ENCODE data around the gene CEP57L1.

Gene CEP57L1

DNA sequence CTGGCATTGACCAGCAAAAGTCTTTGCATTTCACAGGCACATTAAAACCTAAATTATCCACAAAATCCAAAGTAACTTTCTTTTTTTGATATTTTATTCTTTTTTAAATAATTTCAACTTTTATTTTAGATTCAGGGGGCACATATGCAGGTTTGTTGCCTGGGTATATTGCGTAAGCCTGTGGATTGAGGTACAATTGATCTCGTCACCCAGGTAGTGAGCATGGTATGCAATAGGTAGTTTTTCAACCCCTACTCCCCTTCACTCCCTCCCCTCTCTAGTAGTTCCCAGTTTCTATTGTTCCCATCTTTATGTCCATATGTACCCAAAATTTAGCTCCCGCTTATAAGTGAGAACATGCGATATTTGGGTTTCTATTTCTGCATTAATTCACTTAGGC, 97.6 kb downstream of the CEP57L1 start:
- Histone ChIP-seq H3K9me3 (ENCODE audit: control insufficient read depth, insufficient read depth, low read length) (peaks cover 11% of the 10 kb centered on the region; the same call in 1 of the 2 replicates), H3K9ac (ENCODE audit: low read depth, low read length) (no peak overlapping the region), H3K27ac (ENCODE audit: low read depth, low read length) (no peak overlapping the region), H3K4me3 (ENCODE audit: low read depth, low read length) (no peak overlapping the region), H3K27me3 (ENCODE audit: control insufficient read depth, insufficient read depth, low read length) (no peaks in the 10 kb centered on the region), H3K4me1 (ENCODE audit: control insufficient read depth, insufficient read depth, low read length) (no peaks in the 10 kb centered on the region), H3K36me3 (ENCODE audit: control insufficient read depth, insufficient read depth, low read length) (no peaks in the 10 kb centered on the region)

DNA sequence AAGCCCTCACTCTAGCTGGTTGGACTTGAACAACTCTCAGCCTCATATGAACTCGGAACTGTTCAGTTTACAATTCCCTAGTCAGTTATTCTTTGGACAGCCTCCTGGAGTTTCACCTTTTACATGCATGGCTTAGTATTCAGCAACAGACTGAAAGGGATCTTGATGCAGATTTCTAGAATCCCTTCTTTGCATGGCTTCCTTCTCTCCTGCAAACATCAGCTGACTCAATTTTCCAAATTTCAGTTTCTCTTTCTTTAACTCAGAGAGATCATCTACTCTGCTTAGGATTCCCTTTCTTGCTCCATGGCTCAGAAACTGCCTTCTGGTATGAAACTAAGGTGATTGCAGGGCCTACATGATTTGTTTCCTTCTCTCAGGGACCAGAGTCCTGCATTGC, 99.6 kb downstream of the CEP57L1 start:
- Histone ChIP-seq H3K27me3 (ENCODE audit: control insufficient read depth, insufficient read depth, low read length) (no peaks in the 10 kb centered on the region), H3K9ac (ENCODE audit: low read depth, low read length) (no peak overlapping the region), H3K4me1 (ENCODE audit: control insufficient read depth, insufficient read depth, low read length) (no peaks in the 10 kb centered on the region), H3K9me3 (ENCODE audit: control insufficient read depth, insufficient read depth, low read length) (peaks cover 11% of the 10 kb centered on the region; the same call in 1 of the 2 replicates), H3K36me3 (ENCODE audit: control insufficient read depth, insufficient read depth, low read length) (no peaks in the 10 kb centered on the region), H3K27ac (ENCODE audit: low read depth, low read length) (no peak overlapping the region), H3K4me3 (ENCODE audit: low read depth, low read length) (no peak overlapping the region)

DNA sequence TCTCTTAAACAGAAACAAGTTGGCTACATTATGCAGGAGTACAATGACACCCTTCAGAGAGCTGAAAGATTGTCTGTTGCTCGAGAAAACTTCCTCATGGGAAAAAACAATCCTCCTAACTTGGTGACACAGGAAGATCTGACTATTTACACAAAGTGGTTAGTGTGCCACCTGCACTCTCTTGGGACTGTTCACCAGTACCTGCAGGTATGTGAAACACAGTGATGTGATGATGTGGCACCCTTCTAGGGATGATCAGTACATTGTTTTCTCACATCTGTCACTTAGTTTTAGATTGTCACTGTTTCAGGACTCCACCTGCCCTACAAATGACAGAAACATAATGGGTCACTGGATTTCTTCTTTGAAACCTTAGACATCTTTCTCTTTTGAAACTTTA, 101.8 kb downstream of the CEP57L1 start:
- H3K9me3 ChIP-seq (ENCODE audit: control insufficient read depth, insufficient read depth, low read length) = peaks cover 4% of the 10 kb centered on the region; the same call in 1 of the 2 replicates
- H3K4me3 ChIP-seq (ENCODE audit: low read depth, low read length) = no peak overlapping the region
- no peaks in the 10 kb centered on the region for H3K36me3 ChIP-seq (ENCODE audit: control insufficient read depth, insufficient read depth, low read length)
- no peaks in the 10 kb centered on the region for H3K4me1 ChIP-seq (ENCODE audit: control insufficient read depth, insufficient read depth, low read length)
- no peaks in the 10 kb centered on the region for H3K27me3 ChIP-seq (ENCODE audit: control insufficient read depth, insufficient read depth, low read length)
- H3K9ac ChIP-seq (ENCODE audit: low read depth, low read length) = no peak overlapping the region
- H3K27ac ChIP-seq (ENCODE audit: low read depth, low read length) = no peak overlapping the region

DNA sequence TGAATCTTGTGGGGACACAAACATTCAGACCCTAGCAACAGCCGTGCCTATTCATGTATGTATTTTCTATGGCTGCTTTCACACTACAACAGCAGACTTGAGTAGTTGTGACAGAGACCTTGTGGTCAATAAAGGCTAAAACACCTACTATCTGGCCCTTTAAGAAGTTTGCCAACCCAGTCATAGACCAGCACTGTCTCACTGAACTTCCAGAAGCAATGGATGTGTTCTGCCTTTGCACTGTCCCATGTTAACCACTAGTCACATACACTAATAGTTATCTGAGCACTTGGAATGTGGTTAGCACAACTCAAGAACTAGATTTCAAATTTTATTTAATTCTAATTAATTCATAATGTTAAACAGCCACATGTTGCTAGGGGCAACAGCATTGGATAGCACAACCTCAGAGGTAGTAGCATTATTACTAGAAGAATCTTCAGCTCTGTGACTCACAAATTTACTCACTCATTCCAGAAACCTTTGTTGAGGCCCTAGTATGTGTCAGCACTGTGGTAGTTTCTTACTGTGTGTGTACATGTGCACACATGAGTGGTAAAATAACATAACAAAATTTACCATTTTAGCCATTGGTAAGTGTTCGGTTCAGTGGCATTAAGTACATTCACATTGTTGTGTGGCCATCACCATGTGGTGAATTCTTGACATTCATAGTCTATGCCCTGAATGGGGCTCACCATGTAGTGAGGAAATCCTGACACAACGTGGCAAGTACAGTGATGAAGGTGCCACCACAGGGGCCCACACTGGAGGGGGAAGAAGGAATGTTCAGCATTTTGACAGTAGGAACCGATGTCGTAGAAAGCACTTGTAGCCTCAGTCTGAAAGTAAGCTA, 107.3 kb downstream of the CEP57L1 start:
- H3K9me3 ChIP-seq (ENCODE audit: control insufficient read depth, insufficient read depth, low read length) = no peaks in the 10 kb centered on the region
- H3K4me3 ChIP-seq (ENCODE audit: low read depth, low read length) = no peak overlapping the region
- H3K27ac ChIP-seq (ENCODE audit: low read depth, low read length) = no peak overlapping the region
- H3K27me3 ChIP-seq (ENCODE audit: control insufficient read depth, insufficient read depth, low read length) = no peaks in the 10 kb centered on the region
- no peak overlapping the region for H3K9ac ChIP-seq (ENCODE audit: low read depth, low read length)
- no peaks in the 10 kb centered on the region for H3K4me1 ChIP-seq (ENCODE audit: control insufficient read depth, insufficient read depth, low read length)
- no peaks in the 10 kb centered on the region for H3K36me3 ChIP-seq (ENCODE audit: control insufficient read depth, insufficient read depth, low read length)

DNA sequence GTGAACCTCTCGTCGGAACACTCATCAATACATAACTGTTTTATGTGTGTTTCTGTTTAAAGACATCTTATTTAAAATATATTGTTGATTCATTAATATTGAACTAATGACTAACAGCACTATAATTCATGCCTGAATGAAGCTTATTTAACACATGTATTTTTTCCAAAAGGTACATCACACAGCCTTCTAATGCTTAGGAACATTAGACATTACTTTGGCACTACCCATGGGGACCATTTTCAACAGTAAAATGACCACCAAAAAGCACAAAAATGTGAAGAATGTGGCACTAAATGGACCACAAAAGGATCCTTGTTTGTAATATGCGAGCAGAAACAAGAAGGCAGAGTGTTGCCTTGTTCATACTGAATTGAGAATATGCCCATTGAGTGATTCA, 109.2 kb downstream of the CEP57L1 start:
- Histone ChIP-seq H3K27me3 (ENCODE audit: control insufficient read depth, insufficient read depth, low read length) (no peaks in the 10 kb centered on the region), H3K36me3 (ENCODE audit: control insufficient read depth, insufficient read depth, low read length) (no peaks in the 10 kb centered on the region), H3K9ac (ENCODE audit: low read depth, low read length) (no peak overlapping the region), H3K27ac (ENCODE audit: low read depth, low read length) (no peak overlapping the region), H3K4me1 (ENCODE audit: control insufficient read depth, insufficient read depth, low read length) (no peaks in the 10 kb centered on the region), H3K4me3 (ENCODE audit: low read depth, low read length) (no peak overlapping the region), H3K9me3 (ENCODE audit: control insufficient read depth, insufficient read depth, low read length) (no peaks in the 10 kb centered on the region)

DNA sequence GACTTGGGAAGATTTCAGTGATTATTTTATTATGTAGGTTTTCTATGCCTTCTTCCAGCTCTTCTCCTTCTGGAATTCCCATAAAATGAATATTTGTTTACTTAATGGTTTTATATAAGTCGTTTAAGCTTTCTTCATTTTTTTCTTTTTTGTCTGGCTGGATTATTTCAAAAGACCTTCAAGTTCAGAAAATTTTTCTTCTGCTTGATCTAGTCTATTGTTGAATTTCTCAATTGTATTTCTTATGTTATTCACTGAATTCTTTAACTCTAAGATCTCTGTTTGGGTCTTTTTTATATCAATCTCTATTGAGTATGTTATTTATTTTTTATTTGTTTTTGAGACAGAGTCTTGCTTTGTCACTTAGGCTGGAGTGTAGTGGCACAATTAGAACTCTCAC, 117.4 kb downstream of the CEP57L1 start:
- no peaks in the 10 kb centered on the region for H3K9me3 ChIP-seq (ENCODE audit: control insufficient read depth, insufficient read depth, low read length)
- H3K4me1 ChIP-seq (ENCODE audit: control insufficient read depth, insufficient read depth, low read length) = no peaks in the 10 kb centered on the region
- H3K27me3 ChIP-seq (ENCODE audit: control insufficient read depth, insufficient read depth, low read length) = no peaks in the 10 kb centered on the region
- H3K36me3 ChIP-seq (ENCODE audit: control insufficient read depth, insufficient read depth, low read length) = no peaks in the 10 kb centered on the region
- no peak overlapping the region for H3K4me3 ChIP-seq (ENCODE audit: low read depth, low read length)
- no peak overlapping the region for H3K27ac ChIP-seq (ENCODE audit: low read depth, low read length)
- no peak overlapping the region for H3K9ac ChIP-seq (ENCODE audit: low read depth, low read length)
